Activated naive CD8-positive, alpha-beta T cell (primary cell): ENCODE measurements around the gene ADAMTS4.

ENCODE experiments used
- H3K27ac Mint-ChIP-seq: one replicate; pipeline ENCODE4 v1.8.0; 2021; ENCODE audit warnings: mixed read lengths
- H3K27me3 Mint-ChIP-seq: one replicate; pipeline ENCODE4 v1.8.0; 2021; ENCODE audit warnings: mixed read lengths
- H3K36me3 Mint-ChIP-seq: one replicate; pipeline ENCODE4 v1.8.0; 2021; ENCODE audit warnings: mixed read lengths
- H3K4me1 Mint-ChIP-seq: one replicate; pipeline ENCODE4 v1.8.0; 2021; ENCODE audit warnings: low read depth, mixed read lengths
- H3K4me3 Mint-ChIP-seq: one replicate; pipeline ENCODE4 v1.8.0; 2021; ENCODE audit warnings: mild to moderate bottlenecking, mixed read lengths
- H3K9me3 Mint-ChIP-seq: one replicate; pipeline ENCODE4 v1.8.0; 2021; ENCODE audit warnings: low read depth, mixed read lengths

ADAMTS4 gene

GRCh38 chr1:161192476-161193465 lies 6.1 kb downstream of the ADAMTS4 start:
- H3K36me3 Mint-ChIP-seq = no peaks in the 10 kb centered on the region
- H3K27ac Mint-ChIP-seq = peak overlapping the region; percentile 87
- H3K4me3 Mint-ChIP-seq = no peak overlapping the region
- peaks cover 38% of the 10 kb centered on the region for H3K4me1 Mint-ChIP-seq
- no peaks in the 10 kb centered on the region for H3K9me3 Mint-ChIP-seq
- no peaks in the 10 kb centered on the region for H3K27me3 Mint-ChIP-seq

DNA sequence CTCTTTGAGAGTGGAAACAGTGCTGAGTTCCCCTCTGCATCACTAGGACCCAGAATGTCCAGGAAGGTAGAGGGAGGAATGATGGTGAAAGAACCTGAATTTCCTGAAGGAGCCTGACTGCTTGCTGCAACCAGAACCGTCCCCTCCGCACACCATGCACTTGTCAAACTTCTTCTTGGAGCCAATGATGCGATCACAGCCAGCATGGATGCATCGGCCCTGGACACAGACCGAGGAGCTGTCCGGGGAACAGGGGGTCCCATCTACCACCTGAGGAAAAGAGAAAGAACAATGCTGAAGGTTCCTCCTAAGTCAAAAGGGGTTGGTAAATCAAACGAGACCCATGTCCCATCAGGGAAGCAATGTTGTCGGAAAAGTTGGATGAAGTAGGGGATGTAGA lies 6.9 kb downstream of the ADAMTS4 start:
- Mint-ChIP-seq H3K27ac (no peak overlapping the region), H3K9me3 (no peaks in the 10 kb centered on the region), H3K4me1 (peaks cover 44% of the 10 kb centered on the region), H3K4me3 (no peak overlapping the region), H3K27me3 (no peaks in the 10 kb centered on the region), H3K36me3 (no peaks in the 10 kb centered on the region)

DNA sequence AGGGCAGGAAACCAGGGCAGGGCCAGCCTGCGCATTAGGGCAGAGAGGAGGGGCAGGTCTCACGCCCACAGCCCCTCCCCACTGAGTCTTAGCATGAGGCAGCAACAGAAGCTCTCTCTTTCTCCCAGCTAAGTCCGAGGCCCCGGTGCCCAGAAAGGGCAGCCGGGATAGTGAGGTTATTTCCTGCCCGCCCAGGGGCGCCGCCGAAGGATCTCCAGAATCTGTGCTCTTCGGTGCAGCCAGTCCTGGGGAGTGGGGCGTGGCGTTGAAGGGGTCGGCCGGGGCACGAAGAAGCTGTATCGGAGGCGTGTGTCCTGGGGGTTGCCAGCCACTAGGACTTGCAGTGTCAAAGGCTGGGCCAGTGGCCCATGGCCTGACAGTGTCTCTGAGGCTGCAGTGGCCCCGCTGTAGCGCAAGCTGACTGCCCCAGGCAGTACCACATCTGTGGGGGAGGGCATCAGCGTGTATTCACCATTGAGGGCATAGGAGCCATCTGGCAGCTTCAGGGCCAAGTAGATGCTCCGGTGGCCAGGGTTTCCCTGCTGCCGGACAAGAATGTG lies 7.8 kb downstream of the ADAMTS4 start:
- no peak overlapping the region for H3K4me3 Mint-ChIP-seq
- no peaks in the 10 kb centered on the region for H3K36me3 Mint-ChIP-seq
- no peaks in the 10 kb centered on the region for H3K9me3 Mint-ChIP-seq
- H3K27me3 Mint-ChIP-seq = no peaks in the 10 kb centered on the region
- peaks cover 53% of the 10 kb centered on the region for H3K4me1 Mint-ChIP-seq
- H3K27ac Mint-ChIP-seq = no peak overlapping the region

DNA sequence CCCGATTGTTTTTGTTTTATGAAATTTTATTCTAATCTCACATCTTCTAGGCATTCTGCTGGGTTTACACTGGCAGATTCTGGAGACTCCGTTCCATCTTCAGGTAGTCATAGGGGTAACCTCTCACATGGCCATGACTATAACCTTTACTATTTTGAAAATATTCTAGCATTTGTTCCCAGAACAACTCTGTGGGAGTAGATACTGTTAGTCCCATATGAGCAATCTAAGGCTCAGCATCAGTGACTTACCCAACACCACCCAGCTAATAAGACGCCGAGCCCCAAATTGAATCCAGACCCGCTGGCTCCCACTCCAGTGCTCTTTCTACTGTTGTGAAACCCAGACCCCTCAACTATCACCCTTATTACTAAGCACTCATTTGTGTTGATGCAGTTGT lies 9.8 kb downstream of the ADAMTS4 start:
- Mint-ChIP-seq H3K27ac (peak overlapping the region; percentile 46), H3K4me3 (no peak overlapping the region), H3K9me3 (no peaks in the 10 kb centered on the region), H3K36me3 (no peaks in the 10 kb centered on the region), H3K27me3 (no peaks in the 10 kb centered on the region), H3K4me1 (peaks cover 57% of the 10 kb centered on the region)

DNA sequence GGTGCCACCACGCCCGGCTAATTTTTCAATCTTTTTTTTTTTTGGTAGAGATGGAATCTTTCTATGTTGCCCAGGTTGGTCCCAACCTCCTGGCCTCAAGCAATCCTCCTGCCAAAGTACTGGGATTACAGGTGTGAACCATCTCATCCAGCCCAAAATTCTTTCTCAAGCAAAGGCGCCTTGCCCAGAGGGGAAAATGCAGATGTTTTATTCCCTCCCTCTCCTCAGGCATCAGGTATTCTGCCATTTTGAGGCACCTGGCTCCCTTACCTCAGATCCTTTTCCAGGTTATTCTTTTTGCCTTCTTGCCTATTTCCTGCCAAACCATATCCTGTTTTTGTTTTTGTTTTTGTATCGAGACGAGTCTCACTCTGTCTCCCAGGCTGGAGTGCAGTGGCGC lies 10.5 kb downstream of the ADAMTS4 start:
- Mint-ChIP-seq H3K27ac (peak overlapping the region; percentile 72), H3K36me3 (no peaks in the 10 kb centered on the region)

DNA sequence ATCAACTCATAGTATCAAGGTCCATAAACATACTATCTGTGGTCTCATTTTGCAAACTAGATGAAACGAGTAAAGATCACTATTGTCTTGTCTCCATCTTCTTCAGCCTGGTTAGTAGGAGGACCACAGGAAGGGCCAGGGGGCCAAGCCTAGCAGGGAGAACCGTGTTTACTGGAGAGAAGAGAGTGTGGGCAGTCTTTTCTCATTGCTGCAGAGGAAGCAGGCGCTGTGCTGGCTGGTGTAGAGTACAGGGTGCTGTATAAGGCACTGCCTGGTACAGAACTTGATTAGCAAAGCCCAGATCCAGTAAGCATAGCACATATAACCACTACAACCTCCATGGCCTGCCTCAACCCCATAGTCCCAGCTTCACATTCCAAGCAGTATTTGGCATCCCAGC lies 11.5 kb downstream of the ADAMTS4 start:
- H3K4me1 Mint-ChIP-seq = peaks cover 64% of the 10 kb centered on the region
- H3K27ac Mint-ChIP-seq = peak overlapping the region; percentile 95
- H3K9me3 Mint-ChIP-seq = no peaks in the 10 kb centered on the region
- H3K27me3 Mint-ChIP-seq = no peaks in the 10 kb centered on the region
- peak overlapping the region; percentile 4 for H3K4me3 Mint-ChIP-seq
- H3K36me3 Mint-ChIP-seq = no peaks in the 10 kb centered on the region

More for the DNA sequence above, 10.5 kb downstream of the ADAMTS4 start:
- Mint-ChIP-seq H3K4me3 (no peak overlapping the region), H3K9me3 (no peaks in the 10 kb centered on the region), H3K27me3 (no peaks in the 10 kb centered on the region), H3K4me1 (peaks cover 63% of the 10 kb centered on the region)

GRCh38 chr1:161185732-161186311 lies 13.0 kb downstream of the ADAMTS4 start:
- Mint-ChIP-seq H3K36me3 (no peaks in the 10 kb centered on the region), H3K4me3 (peak overlapping the region; percentile 77), H3K27me3 (no peaks in the 10 kb centered on the region), H3K27ac (peak overlapping the region; percentile 95), H3K4me1 (peaks cover 76% of the 10 kb centered on the region), H3K9me3 (no peaks in the 10 kb centered on the region)

DNA sequence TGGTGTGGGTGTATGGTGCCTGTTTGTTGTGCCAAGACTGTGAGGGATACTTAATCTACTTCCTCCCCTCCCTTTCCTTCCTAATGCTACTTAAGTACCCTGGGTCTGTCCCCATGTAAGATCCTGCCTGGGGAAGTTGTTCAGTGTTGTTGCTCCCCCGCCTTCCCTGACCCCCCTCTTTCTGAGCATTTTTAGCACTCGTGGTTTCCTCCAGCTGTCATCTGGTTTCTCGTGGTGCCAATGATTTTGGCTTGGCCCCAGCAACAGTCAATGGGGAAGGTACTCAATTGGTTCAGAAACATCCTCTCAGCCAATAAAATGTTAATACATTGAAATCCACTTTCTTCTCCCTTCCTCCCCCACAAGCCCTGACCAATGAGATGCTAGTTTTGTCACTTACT lies 13.6 kb downstream of the ADAMTS4 start:
- H3K36me3 Mint-ChIP-seq = no peaks in the 10 kb centered on the region

DNA sequence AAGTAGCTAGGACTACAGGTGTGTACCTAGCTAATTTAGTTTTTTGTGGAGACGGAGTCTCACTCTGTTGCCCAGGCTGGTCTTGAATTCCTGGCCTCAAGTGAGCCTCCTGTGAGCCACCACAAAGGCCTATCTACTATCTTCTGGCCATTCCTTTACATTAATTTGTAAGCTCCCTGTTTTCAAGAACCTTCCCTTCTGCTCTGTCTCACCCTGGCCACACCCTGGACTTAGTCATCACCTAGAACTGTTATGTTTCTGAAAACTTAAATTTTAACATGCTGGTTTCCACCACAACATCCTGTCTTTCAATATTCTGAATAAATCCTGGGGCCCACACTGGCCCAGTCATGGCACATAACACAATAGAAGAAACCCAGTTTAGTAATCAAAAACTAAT lies 16.6 kb downstream of the ADAMTS4 start:
- H3K27ac Mint-ChIP-seq = peak overlapping the region; percentile 89
- peak overlapping the region; percentile 56 for H3K4me3 Mint-ChIP-seq
- no peaks in the 10 kb centered on the region for H3K36me3 Mint-ChIP-seq
- H3K4me1 Mint-ChIP-seq = peaks cover 80% of the 10 kb centered on the region
- H3K27me3 Mint-ChIP-seq = no peaks in the 10 kb centered on the region
- no peaks in the 10 kb centered on the region for H3K9me3 Mint-ChIP-seq

More for the DNA sequence above, 13.6 kb downstream of the ADAMTS4 start:
- no peaks in the 10 kb centered on the region for H3K9me3 Mint-ChIP-seq
- H3K27me3 Mint-ChIP-seq = no peaks in the 10 kb centered on the region
- peak overlapping the region; percentile 77 for H3K4me3 Mint-ChIP-seq
- H3K4me1 Mint-ChIP-seq = peaks cover 79% of the 10 kb centered on the region
- H3K27ac Mint-ChIP-seq = peak overlapping the region; percentile 95

DNA sequence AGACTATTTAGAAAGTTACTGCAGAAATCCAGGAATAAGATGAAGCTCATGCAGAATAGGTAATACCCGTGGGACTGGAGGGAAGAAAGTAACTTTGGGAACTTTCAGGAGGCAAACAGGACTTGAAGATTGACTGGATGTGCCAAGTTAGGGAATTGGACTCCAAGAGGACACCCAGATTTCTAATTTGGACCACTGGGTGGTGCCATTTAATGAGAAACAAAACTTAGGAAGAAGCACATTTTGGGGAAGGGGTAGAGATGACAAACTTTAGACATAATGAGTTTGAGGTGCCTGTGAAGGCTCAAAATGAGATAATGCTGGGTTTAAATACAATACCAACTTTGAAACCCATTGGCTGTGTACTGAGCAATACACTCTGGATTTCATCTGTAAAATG lies 18.2 kb downstream of the ADAMTS4 start:
- H3K36me3 Mint-ChIP-seq = no peaks in the 10 kb centered on the region
- H3K9me3 Mint-ChIP-seq = no peaks in the 10 kb centered on the region
- no peaks in the 10 kb centered on the region for H3K27me3 Mint-ChIP-seq
- peak overlapping the region; percentile 56 for H3K4me3 Mint-ChIP-seq
- H3K4me1 Mint-ChIP-seq = peaks cover 77% of the 10 kb centered on the region
- H3K27ac Mint-ChIP-seq = peak overlapping the region; percentile 91

GRCh38 chr1:161179698-161180097 lies 19.2 kb downstream of the ADAMTS4 start:
- Mint-ChIP-seq H3K27me3 (no peaks in the 10 kb centered on the region), H3K4me3 (no peak overlapping the region), H3K4me1 (peaks cover 79% of the 10 kb centered on the region), H3K27ac (peak overlapping the region; percentile 91), H3K36me3 (no peaks in the 10 kb centered on the region), H3K9me3 (no peaks in the 10 kb centered on the region)

DNA sequence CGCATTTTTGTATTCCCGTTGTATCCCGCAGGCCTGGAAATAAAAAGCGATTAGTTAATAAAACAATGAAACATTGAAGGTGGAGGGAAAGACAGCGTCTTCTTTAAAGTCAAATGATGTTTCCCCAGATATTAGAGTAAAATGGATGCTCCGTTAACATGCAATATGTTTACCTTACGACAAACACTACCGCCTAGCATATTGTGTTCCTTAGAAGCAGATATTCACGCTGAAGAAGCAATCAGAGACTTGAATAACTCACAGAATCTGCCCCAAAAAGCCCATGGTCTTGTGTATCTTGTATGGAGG lies 21.0 kb downstream of the ADAMTS4 start:
- Mint-ChIP-seq H3K36me3 (peaks cover 5% of the 10 kb centered on the region), H3K4me1 (peaks cover 73% of the 10 kb centered on the region), H3K9me3 (no peaks in the 10 kb centered on the region), H3K27me3 (no peaks in the 10 kb centered on the region), H3K4me3 (peak overlapping the region; percentile 99), H3K27ac (peak overlapping the region; percentile 100)

- H3K4me1 Mint-ChIP-seq = peaks cover 70% of the 10 kb centered on the region
- peaks cover 5% of the 10 kb centered on the region for H3K36me3 Mint-ChIP-seq
Observed at GRCh38 chr1:161177112-161177935, 21.5 kb downstream of the ADAMTS4 start, which contains the start of gene B4GALT3. B4GALT3 (minus strand) TSS chr1:161177507; CDS start chr1:161176060, 1,447 bp downstream.

DNA sequence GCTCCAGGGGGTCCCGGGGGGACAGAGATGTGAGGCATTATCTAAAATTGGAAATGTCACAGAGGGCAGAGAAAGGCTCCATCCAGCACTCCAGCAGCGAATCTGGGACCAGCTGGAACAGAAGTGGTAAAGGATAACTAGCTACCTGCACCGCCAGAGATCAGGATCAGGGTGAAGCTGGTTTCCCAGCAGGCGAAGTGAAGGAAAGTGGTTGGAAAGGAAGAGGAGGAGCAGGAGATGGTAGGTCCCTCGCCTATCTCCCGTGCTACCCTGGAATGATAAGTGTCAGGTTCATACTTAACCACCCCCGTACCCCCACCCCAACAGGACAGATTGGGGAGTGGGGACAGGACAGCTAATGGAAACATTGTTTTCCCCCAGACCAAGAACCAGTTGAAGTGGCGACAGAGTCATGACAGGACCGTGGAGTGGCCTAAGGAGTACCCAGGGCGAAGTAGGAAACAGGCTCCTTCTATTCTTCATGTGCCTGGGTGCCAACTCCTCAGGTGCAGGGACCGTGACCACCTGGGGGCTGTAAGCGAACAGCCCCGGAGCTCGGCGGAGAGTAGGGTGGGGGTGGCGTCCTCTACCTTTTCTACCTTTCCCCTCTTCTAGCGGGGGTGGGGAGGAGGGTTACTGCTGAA lies 22.3 kb downstream of the ADAMTS4 start:
- Mint-ChIP-seq H3K4me1 (peaks cover 65% of the 10 kb centered on the region), H3K27ac (peak overlapping the region; percentile 100), H3K27me3 (no peaks in the 10 kb centered on the region)

More at GRCh38 chr1:161177112-161177935, 21.5 kb downstream of the ADAMTS4 start, which contains the start of gene B4GALT3:
- peak within 1 kb of the TSS; percentile 100 for H3K27ac Mint-ChIP-seq
- H3K4me3 Mint-ChIP-seq = peak within 1 kb of the TSS; percentile 99
- no peaks in the 10 kb centered on the region for H3K9me3 Mint-ChIP-seq
- H3K27me3 Mint-ChIP-seq = no peaks in the 10 kb centered on the region

More for the DNA sequence above, 22.3 kb downstream of the ADAMTS4 start:
- Mint-ChIP-seq H3K36me3 (peaks cover 5% of the 10 kb centered on the region), H3K9me3 (no peaks in the 10 kb centered on the region), H3K4me3 (peak overlapping the region; percentile 99)
